GM12878 (cell line): ENCODE data around the gene PNMA1. TPM values are rescaled to one million over a fixed set of nuclear protein-coding genes. Genes with fewer than 3 reads are reported as not detected.

Experiments used
- ATF2 ChIP-seq: IDR thresholded peaks from 2 replicates; pipeline ENCODE4 v1.6.1; 2012; ENCODE audit warnings: low read length, inconsistent platforms
- ATF3 ChIP-seq: IDR thresholded peaks from 2 replicates; pipeline ENCODE4 v1.6.1; 2011; ENCODE audit warnings: low read depth, mild to moderate bottlenecking, low read length, moderate library complexity, borderline replicate concordance; ENCODE audit errors: extremely low read depth
- BCL3 ChIP-seq: IDR thresholded peaks from 2 replicates; pipeline ENCODE4 v1.6.1; 2011; ENCODE audit warnings: borderline replicate concordance, low read depth, mild to moderate bottlenecking, moderate library complexity, low read length; ENCODE audit not compliant: insufficient read depth, poor library complexity, severe bottlenecking
- BHLHE40 ChIP-seq, 2 experiments: fragments of 450-650 bp in 1 of 2; IDR thresholded peaks; 2 replicates each; pipeline ENCODE4 v1.6.1; 2011 to 2017; ENCODE audit warnings: low read depth in 2 of 2, borderline replicate concordance in 1 of 2, improper control_type of control experiment in 1 of 2, low read length in 1 of 2, mild to moderate bottlenecking in 1 of 2
- BRCA1 ChIP-seq: IDR thresholded peaks from 2 replicates; pipeline ENCODE4 v1.6.1; 2011; ENCODE audit warnings: low read depth, low read length, improper control_type of control experiment
- E4F1 ChIP-seq: fragments of 450-650 bp; IDR thresholded peaks from 2 replicates; pipeline ENCODE4 v1.6.1; 2018; ENCODE audit warnings: borderline replicate concordance, mild to moderate bottlenecking; ENCODE audit not compliant: partially characterized antibody
- ESRRA ChIP-seq: IDR thresholded peaks from 2 replicates; pipeline ENCODE4 v1.6.1; 2012; ENCODE audit warnings: mild to moderate bottlenecking, low read length, improper control_type of control experiment
- FOXM1 ChIP-seq: IDR thresholded peaks from 2 replicates; pipeline ENCODE4 v1.6.1; 2012; ENCODE audit warnings: low read depth, mild to moderate bottlenecking, inconsistent platforms, low read length, moderate library complexity
- GABPA ChIP-seq: IDR thresholded peaks from 2 replicates; pipeline ENCODE4 v1.6.1; 2014; ENCODE audit warnings: antibody characterized with exemption, low read depth, mild to moderate bottlenecking, inconsistent platforms
- IKZF2 ChIP-seq, 2 experiments: fragments of 450-650 bp; IDR thresholded peaks; 2 replicates each; pipeline ENCODE4 v1.6.1; 2017; ENCODE audit warnings: mild to moderate bottlenecking in 2 of 2, moderate library complexity in 2 of 2
- IRF5 ChIP-seq: fragments of 450-650 bp; IDR thresholded peaks from 2 replicates; pipeline ENCODE4 v1.6.1; 2017; ENCODE audit warnings: borderline replicate concordance
- KDM1A ChIP-seq: fragments of 200-600 bp; sonication (generic); IDR thresholded peaks from 2 replicates; pipeline ENCODE4 v1.6.1; 2016; ENCODE audit warnings: borderline replicate concordance
- MAX ChIP-seq: IDR thresholded peaks from 2 replicates; pipeline ENCODE4 v1.6.1; 2012; ENCODE audit warnings: low read depth, low read length, improper control_type of control experiment
- NFIC ChIP-seq: IDR thresholded peaks from 2 replicates; pipeline ENCODE4 v1.6.1; 2012; ENCODE audit warnings: low read depth, mild to moderate bottlenecking, inconsistent platforms, low read length, moderate library complexity
- PAX8 ChIP-seq: fragments of 450-650 bp; IDR thresholded peaks from 2 replicates; pipeline ENCODE4 v1.6.1; 2017; ENCODE audit warnings: mild to moderate bottlenecking, moderate library complexity
- PML ChIP-seq: IDR thresholded peaks from 2 replicates; pipeline ENCODE4 v1.6.1; 2012; ENCODE audit warnings: low read length, inconsistent platforms
- POU2F2 ChIP-seq: IDR thresholded peaks from 3 replicates; pipeline ENCODE4 v1.6.1; 2011; ENCODE audit warnings: low read depth, mild to moderate bottlenecking, low read length, borderline replicate concordance
- RB1 ChIP-seq: fragments of 450-650 bp; formaldehyde crosslinking; IDR thresholded peaks from 2 replicates; pipeline ENCODE4 v1.6.1; 2017; ENCODE audit warnings: mild to moderate bottlenecking, borderline replicate concordance
- RBBP5 ChIP-seq: fragments of 200-600 bp; sonication (generic); conservative IDR thresholded peaks from 2 replicates; pipeline ENCODE4 v1.6.1; 2016
- RFX5 ChIP-seq: IDR thresholded peaks from 2 replicates; pipeline ENCODE4 v1.6.1; 2011; ENCODE audit warnings: low read depth, low read length, improper control_type of control experiment
- ZSCAN29 ChIP-seq: fragments of 450-650 bp; IDR thresholded peaks from 2 replicates; pipeline ENCODE4 v1.6.1; 2017; ENCODE audit warnings: mild to moderate bottlenecking, moderate library complexity
- polyA plus RNA-seq, 11 experiments: library from polyadenylated mRNA; depleted of rRNA in 4 of 11; unstranded in 6 of 11; stranded (reverse) in 5 of 11; fragments of >200 nt; fragmentation: Nextera tagmentation in 4 of 11; fragmentation: Illumina TruSeq in 1 of 11; extraction: Ambion mirVana in 4 of 11; extraction: Trizol in 1 of 11; gene quantifications; 1 replicate in 1 of 11; 2 replicates in 10 of 11; pipeline versions ENCODE4 v1.2.1 to v1.2.3, GENCODE V29; 2011 to 2016; ENCODE audit warnings: inconsistent platforms in 2 of 11, missing spikeins in 2 of 11, low read depth in 1 of 11
- total RNA-seq, 4 experiments: library from RNA; depleted of rRNA in 3 of 4; stranded (reverse); fragments of >200 nt in 3 of 4; fragmentation: Illumina TruSeq in 1 of 4; extraction: Trizol in 1 of 4; gene quantifications; 2 replicates each; pipeline versions ENCODE4 v1.2.1 to v1.2.3, GENCODE V29; 2013 to 2021

Gene PNMA1
- total and polyA plus RNA-seq, 10 of the 15 experiments (the other 5 are each of a cell fraction or from before 2014, with no cell fraction given): 1.8 to 39.3 (median 11.1) TPM

GRCh38 chr14:73696466-73697400 lies 17.5 kb downstream of the PNMA1 start (continued):
- TF ChIP-seq E4F1: no peak
- no peak for TF ChIP-seq BRCA1
- TF ChIP-seq IRF5: no peak
- TF ChIP-seq FOXM1: peak; percentile 92
- TF ChIP-seq RFX5: no peak
- TF ChIP-seq MAX: no peak
- TF ChIP-seq PAX8: no peak
- peak; percentile 96 for TF ChIP-seq ATF2
- TF ChIP-seq ATF3: no peak
- peak; percentile 93 for TF ChIP-seq BCL3
- peak; percentile 76 for TF ChIP-seq PML
- no peak for TF ChIP-seq RB1
- no peak for TF ChIP-seq RBBP5
- no peak for TF ChIP-seq ESRRA
- TF ChIP-seq GABPA: peak; percentile 69
- peak; percentile 89 to 95 for TF ChIP-seq IKZF2 (IDR thresholded peaks at IDR 0.05)
- TF ChIP-seq NFIC: peak; percentile 99
- TF ChIP-seq ZSCAN29: 0 out of 2 replicates have a peak, but pooled peaks have one; percentile 41
- TF ChIP-seq BHLHE40 (IDR thresholded peaks at IDR 0.05; ENCODE audit: borderline replicate concordance in 1 of 2, low read depth in 2 of 2, low read length in 1 of 2): peak in 1 of 2 experiments; percentile 73; a peak in 2 of 4 replicates
- no peak for TF ChIP-seq KDM1A
- peak; percentile 79; the same call in 1 of the 3 replicates for TF ChIP-seq POU2F2
